H1 (cell line): ENCODE results near the gene UBASH3B. TPM values are rescaled to one million over a fixed set of nuclear protein-coding genes. Genes with fewer than 3 reads are reported as not detected.

Experiments
- CTCF ChIA-PET: fragments of 300-600 bp; sonication (Branson Sonifier 250); formaldehyde crosslinking; loops from one replicate; lab custom pipeline; 2021; ENCODE audit not compliant: partially characterized antibody; lab: Charles Lee
- POLR2A ChIA-PET: fragments of 300-600 bp; sonication (Branson Sonifier 250); formaldehyde crosslinking; loops from one replicate; lab custom pipeline; 2021; ENCODE audit warnings: inconsistent platforms; ENCODE audit not compliant: partially characterized antibody; lab: Charles Lee
- DNase-seq, 2 experiments: peaks; one replicate each; pipeline versions ENCODE4 v3.0.0 to v3.0.0-alpha.2; 2010 to 2022; ENCODE audit warnings: low spot score in 2 of 2, low read depth in 1 of 2, mixed read lengths in 1 of 2
- FAIRE-seq: peaks from 2 replicates; lab custom pipeline; 2011; peaks lifted over from hg19 to GRCh38; lab: Jason Lieb, UNC
- H2AFZ ChIP-seq: 2 replicates; pipeline ENCODE4 v1.8.1; 2012; ENCODE audit warnings: low read length, inconsistent platforms
- H2AK5ac ChIP-seq: 2 replicates; pipeline ENCODE4 v1.6.1; 2013; ENCODE audit warnings: low read depth, low read length
- H2BK120ac ChIP-seq: replicated peaks from 2 replicates; pipeline ENCODE3; 2013; ENCODE audit warnings: low read depth, low read length, inconsistent platforms
- H2BK12ac ChIP-seq: 2 replicates; pipeline ENCODE4 v1.6.1; 2013; ENCODE audit warnings: low read depth, low read length
- H2BK15ac ChIP-seq: 2 replicates; pipeline ENCODE4 v1.6.1; 2013; ENCODE audit warnings: low read length
- H2BK20ac ChIP-seq: 2 replicates; pipeline ENCODE4 v1.6.1; 2013; ENCODE audit warnings: low read length
- H2BK5ac ChIP-seq: 2 replicates; pipeline ENCODE4 v1.6.1; 2013; ENCODE audit warnings: low read depth, low read length
- H3K14ac ChIP-seq: 2 replicates; pipeline ENCODE4 v1.6.1; 2013; ENCODE audit warnings: inconsistent platforms; ENCODE audit not compliant: insufficient read length
- H3K18ac ChIP-seq: 2 replicates; pipeline ENCODE4 v1.6.1; 2013; ENCODE audit warnings: low read length; ENCODE audit errors: extremely low read depth
- H3K23ac ChIP-seq: 2 replicates; pipeline ENCODE4 v1.6.1; 2013; ENCODE audit warnings: inconsistent platforms; ENCODE audit not compliant: insufficient read length
- H3K23me2 ChIP-seq: 2 replicates; pipeline ENCODE4 v1.6.1; 2013; ENCODE audit warnings: low read depth, low read length
- H3K27ac ChIP-seq: 2 replicates; pipeline ENCODE4 v1.6.1; 2011; ENCODE audit warnings: low read depth, low read length, inconsistent platforms
- H3K27me3 ChIP-seq, 4 experiments: replicated peaks in 1 of 4; 1 replicate in 1 of 4; 2 replicates in 3 of 4; pipeline versions ENCODE4 v1.6.1 to v1.8.1; 2011 to 2013; ENCODE audit warnings: low read length in 3 of 4, mild to moderate bottlenecking in 3 of 4, inconsistent platforms in 2 of 4, mixed read lengths in 2 of 4, moderate library complexity in 1 of 4; ENCODE audit not compliant: control insufficient read depth in 3 of 4, insufficient read depth in 3 of 4; ENCODE audit errors: extremely low read depth in 1 of 4
- H3K36me3 ChIP-seq, 4 experiments: 2 replicates each; pipeline versions ENCODE4 v1.6.1 to v1.8.1; 2011 to 2013; ENCODE audit warnings: mild to moderate bottlenecking in 4 of 4, low read length in 3 of 4, moderate library complexity in 2 of 4, control low read depth in 1 of 4, inconsistent platforms in 1 of 4; ENCODE audit not compliant: insufficient read depth in 4 of 4, control insufficient read depth in 2 of 4
- H3K4ac ChIP-seq: replicated peaks from 2 replicates; pipeline ENCODE3; 2013; ENCODE audit warnings: low read length, low read depth, mixed read lengths, inconsistent platforms; ENCODE audit not compliant: insufficient read length
- H3K4me1 ChIP-seq, 4 experiments: replicated peaks in 1 of 4; 1 replicate in 1 of 4; 2 replicates in 3 of 4; pipeline versions ENCODE4 v1.6.1 to v1.8.1; 2011 to 2013; ENCODE audit warnings: low read length in 3 of 4, inconsistent platforms in 2 of 4, mixed read lengths in 1 of 4; ENCODE audit not compliant: insufficient read depth in 4 of 4, control insufficient read depth in 3 of 4
- H3K4me2 ChIP-seq, 2 experiments: 2 replicates each; pipeline versions ENCODE4 v1.6.1 to v1.8.1; 2011 to 2013; ENCODE audit warnings: low read depth in 2 of 2, low read length in 2 of 2, control low read depth in 1 of 2, inconsistent platforms in 1 of 2, mild to moderate bottlenecking in 1 of 2; ENCODE audit not compliant: insufficient read depth in 1 of 2
- H3K4me3 ChIP-seq, 4 experiments: fragments of 200-600, 300-600 bp in 1 of 4; sonication (generic), shearing (Covaris generic), sonication (Bioruptor Twin) in 1 of 4; 2 replicates each; pipeline versions ENCODE4 v1.5.1 to v1.8.1; 2011 to 2016; ENCODE audit warnings: low read length in 4 of 4, low read depth in 3 of 4, control low read depth in 2 of 4, inconsistent platforms in 2 of 4, mild to moderate bottlenecking in 2 of 4, mixed read lengths in 1 of 4, moderate library complexity in 1 of 4; ENCODE audit not compliant: insufficient read depth in 2 of 4; ENCODE audit errors: extremely low read depth in 1 of 4
- H3K56ac ChIP-seq: replicated peaks from 2 replicates; pipeline ENCODE3; 2013; ENCODE audit warnings: low read depth, mild to moderate bottlenecking, mixed read lengths, low read length, inconsistent platforms; ENCODE audit not compliant: insufficient read length
- H3K79me1 ChIP-seq: 2 replicates; pipeline ENCODE4 v1.6.1; 2013; ENCODE audit warnings: low read depth, low read length, control low read depth
- H3K79me2 ChIP-seq, 2 experiments: 2 replicates each; pipeline versions ENCODE4 v1.6.1 to v1.8.1; 2012 to 2013; ENCODE audit warnings: low read length in 2 of 2, mild to moderate bottlenecking in 2 of 2, inconsistent platforms in 1 of 2; ENCODE audit not compliant: insufficient read depth in 2 of 2, control insufficient read depth in 1 of 2
- H3K9ac ChIP-seq, 4 experiments: replicated peaks in 1 of 4; 1 replicate in 1 of 4; 2 replicates in 3 of 4; pipeline versions ENCODE4 v1.6.1 to v1.8.1; 2011 to 2013; ENCODE audit warnings: low read depth in 3 of 4, low read length in 3 of 4, control low read depth in 2 of 4, mild to moderate bottlenecking in 2 of 4, moderate library complexity in 2 of 4, inconsistent platforms in 1 of 4; ENCODE audit errors: extremely low read depth in 1 of 4
- H3K9me3 ChIP-seq, 2 experiments: 2 replicates each; pipeline versions ENCODE4 v1.6.1 to v1.8.1; 2012 to 2013; ENCODE audit warnings: mild to moderate bottlenecking in 2 of 2, moderate library complexity in 2 of 2, control low read depth in 1 of 2, inconsistent platforms in 1 of 2, low read depth in 1 of 2, low read length in 1 of 2, mixed read lengths in 1 of 2; ENCODE audit not compliant: insufficient read depth in 2 of 2
- H4K20me1 ChIP-seq, 2 experiments: replicated peaks in 1 of 2; 2 replicates each; pipeline versions ENCODE3 to v1.8.1; 2011 to 2013; ENCODE audit warnings: inconsistent platforms in 2 of 2, low read length in 2 of 2, mild to moderate bottlenecking in 1 of 2; ENCODE audit not compliant: insufficient read depth in 2 of 2, control insufficient read depth in 1 of 2
- H4K5ac ChIP-seq: 2 replicates; pipeline ENCODE4 v1.6.1; 2013; ENCODE audit warnings: low read length, low read depth, mixed read lengths, inconsistent platforms; ENCODE audit not compliant: insufficient read length
- H4K8ac ChIP-seq: 2 replicates; pipeline ENCODE4 v1.8.0; 2013; ENCODE audit warnings: mild to moderate bottlenecking, moderate library complexity, low read length, inconsistent platforms; ENCODE audit not compliant: insufficient read depth; ENCODE audit errors: extremely low read depth
- H4K91ac ChIP-seq: replicated peaks from 2 replicates; pipeline ENCODE3; 2013; ENCODE audit warnings: low read length, mixed read lengths, inconsistent platforms; ENCODE audit not compliant: insufficient read length
- BRCA1 ChIP-seq: IDR thresholded peaks from 2 replicates; pipeline ENCODE4 v1.6.1; 2012; ENCODE audit warnings: low read depth, low read length, improper control_type of control experiment
- MAFK ChIP-seq: IDR thresholded peaks from 2 replicates; pipeline ENCODE4 v1.6.1; 2012; ENCODE audit warnings: low read depth, mild to moderate bottlenecking, improper control_type of control experiment, low read length
- POU5F1 ChIP-seq: IDR thresholded peaks from 2 replicates; pipeline ENCODE4 v1.6.1; 2011; ENCODE audit warnings: low read depth, mild to moderate bottlenecking, low read length, moderate library complexity
- RNF2 ChIP-seq: fragments of 200-900, 300-1000 bp; sonication (generic); IDR thresholded peaks from 2 replicates; pipeline ENCODE4 v1.7.1; 2016; ENCODE audit warnings: borderline replicate concordance, low read depth, mild to moderate bottlenecking, antibody characterized with exemption, low read length; ENCODE audit not compliant: poor library complexity, severe bottlenecking; ENCODE audit errors: missing control alignments
- TAF1 ChIP-seq: IDR thresholded peaks from 2 replicates; pipeline ENCODE4 v1.6.1; 2011; ENCODE audit warnings: mild to moderate bottlenecking, low read depth, low read length
- WGBS, 2 experiments: shearing (Covaris generic) in 1 of 2; methylation state at CpG; one replicate each; pipeline versions ENCODE4 v1.1.6 to v1.1.7; 2013 to 2015; ENCODE audit warnings: low lambda C conversion rate in 2 of 2, mixed read lengths in 2 of 2, inconsistent platforms in 1 of 2, low coverage in 1 of 2, missing lambda C conversion rate in 1 of 2; ENCODE audit not compliant: insufficient replicate concordance in 2 of 2, insufficient coverage in 1 of 2, insufficient read length in 1 of 2; ENCODE audit errors: extremely low coverage in 1 of 2, missing lambda C conversion rate in 1 of 2; 5-methylcytosine and 5-hydroxymethylcytosine counted together
- polyA plus RNA-seq, 7 experiments: library from polyadenylated mRNA; depleted of rRNA in 3 of 7; stranded (reverse) in 5 of 7; unstranded in 2 of 7; fragments of >200 nt in 5 of 7; fragments of 200-250 nt in 2 of 7; gene quantifications; 1 replicate in 5 of 7; 2 replicates in 1 of 7; 4 replicates in 1 of 7; pipeline versions ENCODE4 v1.2.1 to v1.2.3, GENCODE V29; 2011 to 2013; ENCODE audit warnings: missing spikeins in 2 of 7, mixed read lengths in 2 of 7
- total RNA-seq: library from RNA; stranded (reverse); fragmentation: NEBNext Ultra II Directional; extraction: Animal tissue kit (Norgen Biotek cat#: 25700); gene quantifications from 2 replicates; pipeline ENCODE4 v1.2.1, GENCODE V29; 2021

UBASH3B gene
- total and polyA plus RNA-seq, 2 of the 8 experiments (the other 6 are each of a cell fraction or from before 2014, with no cell fraction given): 7.5 to 9.5 TPM

DNA sequence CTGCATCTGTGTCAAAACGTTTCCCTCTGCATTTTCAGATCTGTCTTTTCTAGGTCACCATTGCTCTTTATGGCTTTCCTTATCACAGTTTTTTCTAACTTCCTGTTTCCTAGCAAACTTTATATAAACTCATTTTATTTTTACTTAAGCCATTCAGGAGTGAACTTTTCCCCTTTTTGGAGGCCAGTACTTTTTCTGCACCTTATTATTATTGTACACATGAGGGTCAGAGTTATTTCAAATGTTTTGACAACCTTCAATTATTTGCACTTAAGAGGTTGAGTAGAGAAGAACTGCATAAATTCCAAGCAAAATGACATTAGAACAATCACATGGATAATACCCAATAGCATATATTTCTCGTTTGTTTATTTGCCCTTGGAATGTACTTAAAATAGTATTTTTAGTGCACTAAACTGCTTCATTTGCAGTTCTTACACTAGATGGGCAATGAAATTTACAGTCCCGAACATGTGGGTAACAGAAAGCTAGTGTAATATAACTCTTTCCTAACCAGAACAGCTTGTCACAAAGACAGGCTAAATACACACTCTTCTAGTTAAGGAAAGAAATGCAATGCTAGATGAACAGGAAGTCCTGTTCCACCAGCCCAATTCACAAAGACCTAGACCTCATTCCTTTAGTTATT is 79.5 kb downstream of the UBASH3B start:
- Histone ChIP-seq H2BK15ac (no peak overlapping the region), H2AK5ac (no peak overlapping the region), H2BK20ac (no peak overlapping the region), H3K79me2 (no peaks in the 10 kb centered on the region), H3K4ac (no peak overlapping the region), H4K5ac (no peak overlapping the region), H2BK5ac (no peak overlapping the region), H2AFZ (no peak overlapping the region), H2BK120ac (no peak overlapping the region), H3K36me3 (no peaks in the 10 kb centered on the region), H2BK12ac (no peak overlapping the region), H3K9ac (no peak overlapping the region), H3K27me3 (no peaks in the 10 kb centered on the region), H3K27ac (no peak overlapping the region), H3K18ac (no peak overlapping the region), H3K4me1 (0 out of 7 replicates have a peak, but pooled peaks cover 0 to 4% (median 0%) of the 10 kb centered on the region in 4 experiments), H3K79me1 (no peaks in the 10 kb centered on the region), H3K23me2 (no peaks in the 10 kb centered on the region), H3K23ac (no peak overlapping the region), H4K8ac (no peak overlapping the region), H4K20me1 (no peaks in the 10 kb centered on the region), H3K4me3 (no peak overlapping the region), H3K9me3 (no peaks in the 10 kb centered on the region), H3K4me2 (no peak overlapping the region), H3K14ac (no peak overlapping the region), H3K56ac (no peak overlapping the region), H4K91ac (no peak overlapping the region)
- CTCF ChIA-PET: interaction anchor here (1.1 to 1.3 kb wide), 3 partner anchors 16 to 20 kb away, joined by 3 to 5 read pairs (median 3); no protein-coding TSS in a partner anchor
- 83% methylated on average over 3 of the region's 3 CpGs; no CpG with 5 or more reads in 1 of the 2 experiments for WGBS, 2 experiments
- no peak for FAIRE-seq
- no peak for DNase-seq
- POLR2A ChIA-PET: no interaction called here
- no peak for TF ChIP-seq RNF2
- TF ChIP-seq POU5F1: no peak
- no peak for TF ChIP-seq MAFK
- TF ChIP-seq TAF1: no peak
- TF ChIP-seq BRCA1: no peak
